HTERT RPE-1 (cell line): ENCODE results near the gene ANKRD39.

ENCODE experiments used
- in situ Hi-C: fragments of 300-500 bp; cut with MboI; formaldehyde crosslinking; loops from 4 replicates; pipeline ENCODE4 v1.14.3; 2020; ENCODE audit warnings: low sequenced_read_pairs

The ANKRD39 gene

DNA sequence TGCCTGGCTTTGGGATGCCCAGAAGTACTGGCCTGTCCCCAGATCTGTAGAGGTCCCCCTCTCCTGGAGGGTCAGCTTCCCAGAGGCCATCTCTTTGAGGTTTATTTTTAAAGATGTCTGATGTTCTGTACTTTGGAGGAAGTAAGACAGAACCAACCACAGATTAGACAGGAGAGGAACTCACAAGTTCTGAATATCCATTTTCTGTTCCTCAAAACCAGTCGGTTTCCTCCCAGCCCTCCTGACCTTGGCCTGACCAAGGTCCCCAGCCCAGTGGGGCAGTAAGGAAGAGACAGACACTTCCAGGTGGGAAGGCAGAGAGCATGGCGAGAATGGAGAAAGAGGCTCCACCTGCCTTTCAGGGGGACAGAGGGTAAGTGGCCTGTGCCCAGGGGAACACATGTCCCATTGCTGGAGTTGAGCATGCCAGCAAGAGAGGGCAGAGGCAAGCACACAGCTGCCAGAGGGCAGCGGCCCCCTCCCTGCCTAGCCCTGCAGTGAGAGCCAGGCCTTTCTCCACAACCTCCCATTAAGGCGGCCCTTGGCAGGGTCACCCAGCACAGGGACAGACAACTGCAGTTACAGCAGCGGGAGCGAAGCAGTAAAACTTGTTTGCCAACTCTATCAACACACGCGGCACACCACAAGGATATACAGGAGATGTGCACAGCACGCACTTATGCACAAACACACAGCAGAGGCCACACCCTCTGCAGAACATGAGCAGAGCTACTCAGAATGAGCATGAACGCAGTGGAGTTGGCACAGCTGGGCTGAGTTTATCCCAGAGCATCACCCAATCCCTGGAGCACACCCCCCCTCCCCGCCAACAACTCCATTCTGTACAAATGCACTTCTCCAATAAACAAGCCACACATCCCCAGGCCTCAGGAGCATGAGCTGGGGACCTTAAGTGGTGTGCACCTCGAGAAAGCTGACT, 30.5 kb upstream of the ANKRD39 start:
- in situ Hi-C loops, result no loop called here

DNA sequence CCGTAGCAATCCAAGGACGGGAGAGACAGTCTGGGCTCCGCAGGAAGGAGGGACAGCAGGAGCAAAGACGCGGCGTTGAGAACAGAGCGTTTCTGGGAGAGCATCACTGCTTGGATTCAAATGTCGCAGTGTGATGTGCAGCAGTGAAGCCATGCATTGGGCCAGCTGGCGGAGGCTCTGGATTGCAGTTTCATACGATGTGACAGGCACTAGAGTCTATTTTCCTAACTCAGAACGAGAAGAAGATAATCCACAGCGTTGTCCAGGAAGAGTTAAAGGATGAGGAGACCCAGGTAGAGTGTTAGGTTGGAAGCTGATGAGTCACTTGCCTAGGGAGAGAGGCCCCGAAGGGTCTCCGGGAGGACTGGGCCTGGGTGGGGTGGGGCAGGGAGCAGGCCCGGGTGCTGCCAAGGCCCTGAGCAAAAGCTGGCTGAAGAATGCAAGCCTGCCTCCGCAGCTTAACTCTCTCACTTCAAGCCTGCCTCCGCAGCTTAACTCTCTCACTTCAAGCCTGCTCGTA, 29.7 kb upstream of the ANKRD39 start:
- in situ Hi-C loops, result no loop called here

DNA sequence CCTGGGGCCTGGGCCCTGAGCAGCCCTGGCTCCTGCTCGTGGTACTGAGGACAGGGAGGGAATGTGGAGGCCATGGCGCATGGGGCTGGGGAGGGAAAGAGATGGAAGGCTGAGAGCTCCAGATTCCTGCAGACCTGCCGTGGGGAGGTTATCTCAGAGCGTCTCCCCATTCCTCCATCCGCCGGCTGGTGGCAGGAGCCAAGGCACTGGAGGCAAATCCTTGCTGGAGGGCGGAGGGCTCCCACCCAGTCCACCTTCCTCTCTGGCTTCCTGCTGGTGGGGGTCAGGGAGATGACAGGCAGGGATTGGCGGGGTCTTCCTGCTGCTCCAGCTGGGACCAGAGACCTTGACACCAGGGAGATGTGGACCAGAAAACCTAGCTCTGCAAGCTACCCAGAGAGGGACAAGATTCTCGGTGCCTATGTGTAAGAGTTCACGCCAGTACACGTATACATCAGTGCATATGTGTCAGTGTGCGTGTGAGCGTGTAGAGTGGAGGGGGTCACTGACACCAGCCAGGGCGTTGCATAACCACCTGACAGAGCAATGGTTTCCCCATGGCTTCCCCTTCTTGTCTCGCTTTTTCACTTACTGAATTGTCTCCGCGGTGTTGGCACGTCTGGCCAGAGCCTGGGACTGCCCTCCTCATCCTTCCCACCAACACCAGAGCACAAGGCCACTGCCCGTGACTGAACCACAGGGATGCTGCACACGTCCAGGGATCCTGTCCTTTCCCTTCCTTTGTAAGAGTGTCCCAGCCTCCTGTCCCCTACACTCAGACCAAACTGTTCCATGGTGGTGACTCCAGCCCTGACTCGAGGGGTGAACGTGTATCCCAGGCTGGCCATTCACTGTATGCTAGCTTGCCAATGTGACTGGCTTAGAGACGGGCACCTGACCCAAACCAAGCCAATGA, 27.9 kb upstream of the ANKRD39 start:
- in situ Hi-C loops, result no loop called here

DNA sequence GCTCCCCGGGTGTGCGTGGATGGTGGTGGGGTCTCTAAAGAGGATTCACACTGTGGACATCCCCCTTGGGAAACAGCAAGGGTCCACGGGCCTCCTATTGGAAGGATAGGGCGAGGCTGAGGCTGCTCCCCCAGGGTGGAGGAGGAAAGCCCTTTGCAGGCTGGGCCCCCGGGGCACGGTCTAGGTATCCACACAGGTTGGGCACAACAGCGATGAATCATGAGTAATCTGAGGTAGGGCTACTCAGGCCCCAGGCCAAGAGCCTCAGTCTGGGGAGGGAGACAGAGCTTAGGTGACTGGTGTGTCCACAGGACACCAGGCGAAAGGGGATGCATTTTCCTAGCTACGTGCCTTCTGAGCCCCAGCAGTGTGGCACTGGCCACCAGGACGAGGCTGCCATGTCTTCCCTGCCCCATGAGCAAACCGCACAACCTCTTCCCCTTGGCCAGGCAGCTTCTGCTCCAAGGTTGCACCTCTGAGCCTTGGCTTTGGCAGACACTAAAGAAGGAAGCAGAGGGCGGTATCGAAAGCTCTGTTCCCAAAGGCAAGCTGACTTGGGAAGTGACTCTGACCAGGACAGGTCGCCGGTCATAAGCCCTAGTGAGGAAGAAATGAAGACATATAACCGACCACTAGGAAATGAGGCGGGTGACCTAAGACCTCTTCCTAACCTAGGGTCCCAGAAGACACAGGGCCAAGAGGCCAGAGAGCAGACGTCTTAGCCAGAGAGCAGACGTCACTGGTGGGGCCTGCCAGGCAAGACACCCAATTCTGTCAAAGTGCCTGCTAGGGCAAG, 26.7 kb upstream of the ANKRD39 start:
- in situ Hi-C loops, result no loop called here

DNA sequence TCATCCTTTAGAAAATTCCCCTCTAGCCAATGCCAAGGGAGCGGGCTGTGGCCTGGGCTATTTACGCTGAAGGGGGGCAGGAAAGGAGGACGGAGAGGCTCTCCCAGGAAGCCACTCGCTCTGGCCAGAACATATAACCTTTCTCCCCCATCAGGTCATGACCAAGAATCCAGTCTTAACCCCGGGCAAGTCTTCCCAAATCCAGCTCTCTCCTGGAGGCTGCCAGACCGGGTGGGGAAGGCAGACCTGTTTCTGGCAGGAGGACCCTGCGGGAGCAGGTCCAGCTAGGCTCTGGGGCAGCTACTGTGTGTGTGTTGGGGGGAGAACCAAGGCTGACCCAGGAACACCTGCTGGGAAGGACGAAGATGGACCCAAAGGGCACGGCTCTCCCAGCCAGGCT, 25.5 kb upstream of the ANKRD39 start:
- in situ Hi-C loops, result no loop called here

DNA sequence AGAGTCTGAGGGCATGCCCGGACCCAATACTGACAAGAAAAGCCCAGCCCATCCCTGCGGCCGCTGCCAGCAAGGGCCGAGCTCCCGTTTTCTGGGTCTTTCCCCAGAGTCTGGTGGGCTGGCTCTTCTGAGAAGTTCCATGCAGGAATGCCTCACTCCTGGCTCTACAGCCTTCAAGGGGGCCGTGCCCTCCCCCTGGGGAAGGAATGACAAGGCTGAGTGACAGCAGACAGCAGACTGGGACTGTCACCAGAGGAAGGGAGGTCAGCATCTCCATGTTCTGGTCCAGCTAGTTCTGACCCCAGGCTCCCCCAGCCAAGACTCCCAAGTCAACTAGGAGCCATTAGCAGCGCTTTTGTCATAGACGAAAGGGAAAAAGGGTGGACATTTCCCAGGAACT, 25.1 kb upstream of the ANKRD39 start:
- in situ Hi-C loops, result no loop called here

DNA sequence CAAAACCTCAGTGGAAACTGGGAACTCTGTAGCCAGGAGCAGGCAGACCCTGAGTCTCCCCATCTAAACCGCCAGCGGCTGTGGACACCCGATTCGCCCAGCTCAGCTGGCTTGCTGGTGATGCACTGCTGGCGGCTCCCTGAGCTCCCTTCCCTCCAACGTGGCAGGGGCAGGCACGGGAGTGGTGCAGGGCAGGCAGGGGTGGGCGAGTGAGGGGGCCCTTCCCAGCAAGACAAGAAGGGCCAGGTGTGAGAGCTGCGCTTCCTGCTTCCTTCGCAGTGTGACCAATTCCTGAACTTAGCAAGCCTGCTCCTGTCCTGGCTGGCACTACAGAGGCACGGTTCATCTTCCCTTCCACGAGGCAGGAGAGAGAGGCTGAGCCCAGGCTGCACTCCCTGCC, 24.4 kb upstream of the ANKRD39 start:
- in situ Hi-C loops, result no loop called here

DNA sequence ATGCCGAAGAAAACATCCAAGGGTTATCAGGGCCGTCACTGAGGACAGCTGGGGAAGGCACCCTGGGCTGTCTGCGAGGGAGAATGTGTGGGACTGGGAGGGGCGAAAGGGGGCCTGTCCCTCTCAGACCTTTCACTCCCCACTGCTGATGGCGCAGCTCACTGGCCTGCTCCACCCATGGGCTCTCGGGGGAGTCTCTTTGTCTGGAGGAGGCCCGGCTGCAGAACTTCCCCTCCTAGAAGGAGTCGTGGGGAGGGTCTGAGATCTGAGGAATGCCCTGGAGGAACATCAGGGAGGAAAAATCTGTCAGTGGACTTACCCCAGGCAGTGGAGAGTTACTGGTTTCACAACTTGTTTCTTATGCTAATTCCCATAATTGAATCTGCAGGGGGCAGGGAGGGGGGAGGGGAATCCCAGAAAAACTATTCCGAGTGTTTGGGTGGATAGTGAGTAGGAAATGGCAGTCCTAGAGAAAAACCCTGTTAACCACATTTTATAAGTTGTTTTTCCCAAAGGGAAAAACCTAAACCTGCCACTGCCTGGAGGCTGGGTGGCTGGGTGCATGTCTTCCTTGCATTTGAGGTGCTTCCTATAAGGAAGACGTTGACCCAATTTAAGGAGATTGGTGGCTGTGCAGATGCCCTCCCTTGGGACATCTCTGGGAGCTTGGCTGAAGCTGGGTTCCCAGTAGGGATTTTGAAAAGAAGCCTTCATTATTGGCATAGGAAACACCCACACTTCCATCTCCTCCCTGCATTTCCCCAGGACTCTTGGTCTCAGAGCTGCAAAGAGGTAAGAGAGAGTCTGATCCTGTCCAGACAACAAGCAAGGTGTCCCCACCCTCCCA, 23.8 kb upstream of the ANKRD39 start:
- in situ Hi-C loops, result no loop called here

DNA sequence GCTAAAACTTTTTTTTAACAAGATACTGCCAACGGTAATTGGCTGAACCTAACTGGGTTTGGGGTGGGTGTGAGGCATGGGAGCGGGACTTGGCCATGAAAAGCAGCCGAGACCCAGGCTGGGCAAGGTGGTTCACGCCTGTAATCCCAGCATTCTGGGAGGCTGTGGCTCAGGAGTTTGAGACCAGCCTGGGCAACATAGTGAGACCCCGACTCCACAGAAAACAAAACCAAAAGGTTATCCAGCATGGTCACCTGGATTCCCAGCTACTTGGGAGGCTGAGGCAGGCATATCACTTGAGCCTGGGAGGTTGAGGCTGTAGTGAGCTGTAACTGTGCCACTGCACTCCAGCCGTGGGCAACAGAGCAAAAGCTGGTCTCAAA, 23.1 kb upstream of the ANKRD39 start:
- in situ Hi-C loops, result no loop called here

DNA sequence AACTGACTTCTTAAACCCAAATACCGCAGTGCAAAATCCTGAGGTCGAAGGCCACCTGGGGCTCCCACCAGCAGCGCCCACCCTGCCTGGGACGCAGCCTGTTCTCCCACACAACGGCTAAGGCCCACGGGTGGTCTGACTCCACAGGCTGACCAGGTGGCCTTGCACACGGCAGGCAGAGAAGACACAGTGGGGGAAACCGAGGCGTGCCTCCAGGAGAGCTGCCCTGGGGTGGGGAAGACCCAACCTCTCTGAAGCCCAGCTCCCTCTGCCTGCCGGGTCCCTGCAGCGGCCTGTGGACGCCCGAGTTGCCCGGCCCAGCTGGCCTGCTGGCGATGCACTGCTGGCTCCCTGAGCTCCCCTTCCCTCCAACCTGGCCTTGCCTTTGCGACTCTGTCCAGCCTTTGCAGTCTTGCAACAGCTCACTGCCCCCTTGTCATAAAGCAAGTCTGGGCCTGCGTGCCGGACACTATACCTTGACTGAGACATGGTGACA, 21.8 kb upstream of the ANKRD39 start:
- in situ Hi-C loops, result no loop called here

DNA sequence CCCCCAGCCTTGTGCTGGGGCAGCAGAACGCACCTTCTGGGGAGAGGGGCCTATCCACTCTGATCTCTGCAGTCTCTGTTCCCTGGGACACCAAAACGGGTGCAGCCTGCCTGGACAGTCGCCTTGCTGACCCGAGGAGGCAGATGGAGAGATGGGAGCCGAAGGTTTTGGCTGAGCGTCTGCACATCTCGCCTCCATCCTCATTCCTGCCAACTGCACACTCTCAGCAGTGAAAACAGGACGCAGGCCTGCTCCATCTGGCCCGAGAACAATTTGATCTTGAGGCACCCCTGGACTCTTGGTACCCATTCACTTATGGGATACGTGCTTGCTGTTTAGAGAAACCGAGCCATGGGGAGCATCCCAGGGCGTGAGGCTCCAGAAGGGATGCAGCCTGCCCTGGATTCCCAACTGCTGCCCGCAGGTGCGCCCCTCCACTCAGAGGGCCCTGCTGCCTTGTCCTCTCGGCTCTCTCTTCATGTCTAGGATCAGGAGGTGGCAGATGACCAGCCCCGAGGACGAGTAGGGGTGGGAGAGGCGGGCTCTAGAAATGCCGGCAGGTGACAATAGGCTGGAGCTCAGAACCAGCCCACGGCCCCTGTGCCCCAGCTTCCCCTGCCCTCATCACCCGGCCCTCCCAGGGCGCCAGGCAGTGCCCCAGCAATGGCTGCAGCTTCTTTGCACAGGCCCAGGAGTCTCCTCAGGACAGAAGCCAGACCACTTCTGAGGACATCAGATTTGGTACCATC, 21.2 kb upstream of the ANKRD39 start:
- in situ Hi-C loops, result no loop called here

DNA sequence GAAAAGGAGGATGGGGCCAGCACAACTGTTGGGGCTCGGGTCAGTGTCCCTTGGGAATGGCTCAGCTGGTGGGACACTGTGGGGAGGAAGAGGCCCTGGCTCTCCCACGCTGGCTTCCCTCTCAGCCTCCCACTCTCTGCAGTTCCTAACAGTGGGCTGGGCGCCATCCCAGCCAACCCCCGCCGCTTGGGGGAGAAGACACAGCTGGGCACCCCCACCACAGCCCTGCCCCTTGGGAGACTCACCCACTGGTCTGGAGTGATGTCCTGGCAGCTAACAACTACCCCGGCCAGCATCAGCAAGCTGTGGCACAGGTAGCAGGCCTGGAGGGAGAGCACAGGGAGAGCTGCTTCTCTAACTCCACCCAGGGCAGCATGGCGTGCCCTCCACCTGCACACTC, 20.4 kb upstream of the ANKRD39 start:
- in situ Hi-C loops, result no loop called here

DNA sequence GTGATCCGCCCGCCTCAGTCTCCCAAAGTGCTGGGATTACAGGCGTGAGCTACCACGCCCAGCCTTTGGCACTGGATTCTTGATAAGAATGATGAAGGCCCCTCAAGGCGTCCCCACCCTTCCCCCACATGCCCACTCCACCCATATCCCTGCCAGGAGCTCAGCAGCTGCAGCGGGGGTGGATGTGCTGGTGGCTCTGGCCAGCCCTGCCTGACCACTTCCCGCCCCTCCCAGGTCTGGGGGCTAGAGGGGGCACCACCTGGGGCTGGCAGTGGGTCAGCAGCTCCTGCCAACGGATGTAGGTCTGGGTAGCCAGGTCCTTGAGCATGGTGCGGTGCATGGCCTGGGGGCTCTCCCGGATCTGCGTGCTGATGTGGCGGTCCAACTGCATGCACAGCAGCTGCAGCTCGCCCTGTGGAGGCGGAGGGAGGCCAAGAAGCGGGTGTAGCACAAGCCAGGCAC, 19.8 kb upstream of the ANKRD39 start:
- in situ Hi-C loops, result no loop called here

DNA sequence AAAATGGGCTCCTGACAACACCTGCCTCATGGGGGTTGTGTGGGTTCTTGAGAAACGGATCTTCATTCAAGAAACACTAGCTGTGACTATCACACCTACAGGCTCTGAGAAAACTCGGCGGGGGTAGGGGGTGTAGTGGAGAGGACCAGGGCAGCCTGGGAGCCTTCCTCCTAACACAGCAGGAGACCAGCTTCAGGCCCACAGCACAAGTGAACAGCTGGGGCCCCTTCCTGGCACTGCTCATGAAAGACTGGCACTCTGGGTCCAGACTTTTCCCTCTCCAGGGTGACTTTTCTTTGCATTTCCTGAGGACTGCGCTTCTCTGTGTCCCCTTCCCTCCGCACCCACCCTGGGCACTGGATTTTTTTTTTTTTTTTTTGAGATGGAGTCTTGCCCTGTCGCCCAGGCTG, 19.2 kb upstream of the ANKRD39 start:
- in situ Hi-C loops, result no loop called here

DNA sequence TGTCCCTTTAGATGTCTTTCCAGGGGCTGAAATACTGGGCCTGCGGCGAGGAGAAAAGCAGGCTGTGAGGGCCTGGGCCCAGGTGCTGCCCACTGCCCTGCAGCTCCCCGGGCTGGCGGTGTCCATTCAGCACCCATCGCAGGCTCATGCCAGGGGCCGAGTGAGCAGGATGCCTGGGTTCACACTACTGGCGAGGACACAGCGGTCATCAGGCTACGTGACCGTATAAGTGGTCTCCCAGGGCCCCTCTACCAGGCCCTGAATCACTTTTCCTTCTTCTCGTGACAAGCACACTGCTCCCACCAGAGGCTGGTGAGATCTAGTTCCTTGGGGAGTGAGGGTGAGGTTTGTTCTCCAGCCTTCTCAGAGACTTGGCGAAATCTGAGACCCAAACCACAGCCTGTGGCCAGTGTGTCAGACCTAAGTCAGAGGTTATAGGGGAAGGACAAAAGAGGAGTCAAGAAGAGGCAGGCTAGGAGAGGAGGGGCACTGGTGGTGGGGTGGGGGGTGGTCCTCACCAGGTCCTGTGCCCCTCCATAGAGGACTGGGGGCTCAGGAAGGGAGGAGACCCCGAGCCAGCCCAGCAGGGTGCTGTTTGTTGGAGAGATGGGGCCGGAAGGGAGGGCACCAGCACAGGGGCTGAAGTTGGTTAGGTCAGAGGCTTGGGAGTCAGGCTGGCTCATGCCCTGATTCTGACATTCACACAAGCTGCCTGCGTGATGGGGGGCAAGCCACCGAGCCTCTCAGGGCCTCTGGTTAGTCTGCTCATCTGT, 18.6 kb upstream of the ANKRD39 start:
- in situ Hi-C loops, result no loop called here

DNA sequence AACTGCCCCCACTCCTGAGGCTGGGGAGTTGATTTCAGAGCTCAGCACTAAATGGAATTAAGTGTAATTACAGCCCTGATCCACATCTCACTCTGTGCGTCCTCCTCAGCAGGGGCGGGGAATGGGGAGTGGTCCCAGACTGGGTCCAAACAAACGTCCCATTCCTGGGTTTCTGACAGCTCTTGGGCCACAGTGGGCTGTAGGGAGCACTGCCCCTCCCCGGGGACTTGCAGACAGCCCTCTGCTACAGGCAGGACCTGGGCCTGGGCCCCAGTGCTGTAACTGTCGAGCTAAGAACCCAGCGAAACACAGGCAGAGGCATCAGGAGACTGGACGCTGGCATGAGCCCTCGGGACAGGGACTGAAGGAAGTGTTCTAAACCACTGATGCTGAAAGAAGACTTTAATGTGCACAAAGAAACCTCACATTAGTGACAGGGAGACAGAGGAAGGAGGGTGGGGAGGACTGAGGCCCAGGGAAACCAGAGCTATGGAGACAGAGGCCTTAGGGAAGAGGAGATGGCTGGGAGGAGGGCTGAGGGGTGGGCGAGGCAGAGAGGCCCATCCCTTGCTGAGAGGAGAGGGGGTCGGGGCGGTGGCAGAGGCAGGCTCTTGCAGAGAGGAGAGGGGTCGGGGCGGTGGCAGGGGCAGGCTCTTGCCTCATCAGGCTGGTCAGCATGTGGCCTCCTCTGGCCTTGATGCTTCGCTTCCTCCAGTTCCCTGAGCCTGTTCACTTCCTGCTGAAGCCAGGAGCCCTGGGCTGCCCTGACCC, 17.9 kb upstream of the ANKRD39 start:
- in situ Hi-C loops, result no loop called here

DNA sequence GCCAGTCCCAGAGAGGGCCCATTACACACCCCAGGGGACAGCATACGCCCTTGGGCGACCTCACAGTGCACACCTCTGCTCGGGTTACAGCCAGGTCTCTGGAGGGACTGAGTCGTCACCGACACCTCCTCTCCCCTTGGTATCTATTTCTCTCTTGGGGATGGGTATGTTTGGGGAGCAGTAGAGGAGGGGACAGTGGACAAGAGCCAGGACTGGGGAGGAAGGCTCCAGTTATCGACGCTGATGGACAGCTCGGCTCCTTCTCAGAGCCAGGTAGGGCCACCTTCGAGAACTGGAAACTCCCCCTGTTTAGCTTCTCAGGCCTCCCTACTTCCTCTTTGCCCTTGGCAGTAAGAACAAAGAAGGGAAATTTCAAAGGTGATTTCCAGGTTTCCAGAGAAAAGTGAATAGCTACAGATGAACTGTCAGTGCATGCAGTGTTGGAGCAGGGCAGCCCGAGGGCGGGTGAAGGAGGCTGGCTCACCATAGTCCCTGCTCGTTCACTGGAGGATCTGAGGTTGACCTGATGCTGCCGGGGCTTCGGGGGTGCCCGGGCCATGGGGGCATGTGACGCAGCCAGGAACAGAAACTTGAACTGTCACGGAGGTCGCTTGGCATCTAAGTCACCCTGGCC, 16.5 kb upstream of the ANKRD39 start:
- in situ Hi-C loops, result no loop called here
